A375 (cell line): ENCODE results near the gene CIART. TPM values are rescaled to one million over a fixed set of nuclear protein-coding genes. Genes with fewer than 3 reads are reported as not detected.

Experiments
- small RNA-seq: library from RNA; depleted of rRNA; stranded (forward); fragments of <200 nt; gene quantifications from one replicate; pipeline ENCODE3, GENCODE V24; 2014
- total RNA-seq: library from RNA; depleted of rRNA; stranded (reverse); fragments of >200 nt; shearing (Covaris generic); gene quantifications from 2 replicates; pipeline ENCODE4 v1.2.3, GENCODE V29; 2014; rRNA removed

CIART gene
- total RNA-seq, result 0.26 and 0.40 TPM in 2 replicates

DNA sequence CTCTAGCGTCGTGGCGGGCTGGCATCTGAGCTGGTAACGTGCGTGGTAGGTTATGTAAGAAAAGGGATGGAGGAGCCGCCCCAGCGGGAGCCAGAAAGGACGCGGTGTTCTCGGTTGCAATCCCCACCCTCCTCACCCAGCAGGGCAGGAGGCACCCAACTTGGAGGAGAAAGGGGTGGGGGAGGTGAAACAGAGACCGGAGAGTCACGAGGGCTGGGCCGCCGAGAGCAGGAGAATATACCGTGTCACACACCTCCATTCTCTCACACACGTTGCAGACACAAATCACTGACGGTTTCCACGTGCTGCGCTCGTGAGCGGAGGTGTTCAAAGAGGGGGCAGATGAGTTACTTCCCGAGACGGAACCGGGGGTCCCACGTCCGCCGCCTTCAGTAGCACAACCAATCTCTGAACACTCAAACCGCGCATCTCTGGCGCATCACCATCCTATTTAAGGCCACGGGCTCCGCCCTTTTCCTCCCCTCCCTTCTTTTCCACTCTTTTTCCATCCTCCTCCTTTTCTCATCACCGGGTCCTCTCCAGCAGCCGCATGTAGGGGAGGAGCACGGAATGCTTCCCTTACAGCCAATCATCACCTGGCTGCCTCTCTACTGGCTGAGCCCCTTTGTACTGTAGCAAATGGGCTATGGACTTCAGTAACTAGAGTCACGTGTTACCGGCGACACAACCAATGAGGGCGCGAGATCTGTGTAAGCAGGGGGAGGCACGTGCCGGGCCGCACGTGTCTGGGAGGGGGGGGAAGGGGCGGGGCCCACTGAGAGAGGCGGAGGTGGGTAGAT is at the start of gene CIART:
CIART (plus strand) TSS at position 797 of the 800 bp plus-strand sequence. CDS start 714 bp downstream, outside the sequence.

DNA sequence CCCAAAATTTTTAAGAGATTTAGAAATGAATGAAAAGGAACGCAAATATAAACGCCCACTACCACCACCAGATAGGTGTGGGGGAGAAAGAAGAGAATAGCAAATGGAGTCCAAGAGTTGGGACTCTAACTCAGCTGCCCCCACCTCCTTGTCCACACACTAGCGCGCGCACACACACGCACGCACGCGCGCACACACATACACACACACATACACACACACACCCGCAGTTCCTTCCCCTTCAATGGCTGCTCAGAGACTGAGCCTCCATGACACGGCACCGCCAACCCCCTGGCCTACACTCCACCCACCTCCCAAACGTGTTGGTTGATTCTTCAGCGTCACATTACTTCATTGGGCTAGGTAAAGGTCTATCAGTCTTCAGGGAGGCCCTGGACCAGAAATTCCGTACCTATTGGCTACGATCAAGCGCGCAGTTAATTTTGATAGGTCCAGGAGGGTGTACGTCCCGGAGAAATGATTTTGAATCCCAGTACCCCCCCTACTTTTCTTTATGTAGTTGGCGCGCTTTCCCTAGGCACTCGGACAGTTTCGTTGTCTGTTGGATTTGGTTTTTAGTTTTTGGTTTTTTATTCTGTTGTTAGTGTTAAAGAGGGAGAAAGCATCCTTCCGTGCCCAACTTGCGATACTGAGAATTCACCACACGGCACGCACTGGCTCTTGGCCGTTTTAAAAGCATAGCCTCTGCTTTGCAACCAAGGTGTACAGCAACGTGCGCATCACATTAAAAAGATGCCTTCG is 46.3 kb upstream of the CIART start, which contains the start of gene ANP32E:
ANP32E (minus strand) TSS at position 261 of the 762 bp plus-strand sequence. CDS start 326 bp downstream, outside the sequence.

GRCh38 chr1:150257624-150258585 is 24.4 kb upstream of the CIART start, which contains the start of gene CA14:
Gene CA14, plus strand, starts transcription at chr1:150257774. Its CDS starts 355 bp downstream, at chr1:150258129.

DNA sequence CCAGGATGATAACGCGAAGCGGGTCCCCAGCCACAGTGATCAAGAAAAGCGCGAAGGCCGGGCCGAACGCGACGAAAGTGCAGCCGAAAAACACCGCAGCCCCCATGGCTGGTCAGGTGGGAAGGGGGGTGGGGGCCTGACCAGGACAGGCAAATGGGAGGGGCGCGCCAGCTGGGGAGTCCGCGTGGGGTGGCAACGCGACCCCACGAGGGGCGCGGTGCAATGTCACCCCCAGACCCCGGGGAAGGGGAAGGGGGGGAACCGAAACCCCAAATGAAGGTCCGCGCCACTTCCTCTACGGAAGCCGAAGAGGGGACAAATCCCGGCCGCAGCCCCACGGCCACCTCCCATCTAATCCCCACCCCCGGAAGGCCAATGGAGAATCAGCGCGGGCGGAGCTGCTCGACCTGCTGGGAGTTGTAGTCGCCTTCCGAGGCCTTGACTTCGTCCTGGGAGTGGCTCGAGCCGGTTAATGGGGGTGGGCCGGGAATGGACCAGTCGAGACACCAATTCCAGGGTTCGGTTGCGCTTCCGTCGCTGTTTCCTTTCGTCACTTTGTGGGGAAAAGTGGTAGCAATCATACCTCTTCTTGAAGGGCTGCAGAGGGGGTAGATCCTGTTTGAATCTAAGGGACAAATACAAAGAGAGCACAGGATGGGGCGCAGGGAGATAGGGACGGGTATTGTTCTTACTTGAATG is 13.5 kb upstream of the CIART start, which contains the start of gene APH1A:
APH1A (minus strand) TSS at position 312 of the 699 bp plus-strand sequence; CDS start at position 106, 206 bp downstream.

DNA sequence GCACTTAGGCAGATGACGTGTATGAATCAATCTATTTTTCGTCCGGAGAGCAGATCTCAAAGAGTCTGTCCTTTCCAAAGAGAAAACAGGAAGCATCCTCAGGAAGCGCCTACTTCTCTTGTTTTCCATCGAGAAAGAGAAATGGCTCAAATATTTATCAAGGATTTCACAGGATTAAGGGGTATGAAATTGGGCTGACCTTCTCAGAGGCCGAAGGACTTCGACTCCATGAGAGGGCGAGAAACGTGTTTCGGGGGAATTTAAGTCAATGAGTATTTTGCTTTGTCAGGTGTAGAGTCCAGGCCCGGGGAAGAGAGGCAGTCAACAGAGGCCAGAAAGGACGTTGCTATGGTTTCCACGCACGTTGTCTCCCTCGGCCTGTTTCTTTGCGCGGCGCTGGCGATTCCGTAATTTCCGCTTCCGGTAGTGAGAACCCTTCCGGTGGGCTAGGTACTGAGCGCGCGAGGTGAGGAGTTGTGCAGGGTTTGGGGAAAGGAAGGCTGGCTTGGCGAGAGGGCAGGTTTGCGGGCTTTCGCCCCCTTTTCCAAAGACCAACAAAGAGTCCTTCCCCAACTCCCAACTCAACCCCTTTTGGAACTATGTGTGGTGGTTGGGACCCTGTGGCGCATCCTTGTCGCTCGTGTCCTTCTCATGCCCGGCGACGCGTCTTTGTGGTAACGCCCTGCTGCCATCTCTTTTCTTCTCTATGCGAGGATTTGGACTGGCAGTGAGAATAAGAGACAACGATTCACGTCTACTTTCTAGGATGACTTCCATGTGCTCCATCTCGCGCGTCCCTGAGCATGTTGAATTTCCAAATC is 11.3 kb downstream of the CIART start, which contains the start of gene MRPS21:
MRPS21 (plus strand) TSS at position 429 of the 821 bp plus-strand sequence. CDS start 506 bp downstream, outside the sequence.

Small RNA genes lying within 50 kb of the gene (small RNA-seq; reads per million reads assigned to genes)
- gene RNU2-17P, result 0.84 reads per million, percentile 49 among the genes with 10 or more reads in this experiment

Other genes starting within 250 kb of the CIART start
- gene VPS45, start 214.8 kb upstream of the CIART start, total RNA-seq, result 26.6 and 31.1 TPM in 2 replicates
- 19.2 and 27.2 TPM in 2 replicates for gene PLEKHO1, start 132.6 kb upstream of the CIART start, total RNA-seq
- gene ANP32E, start 46.4 kb upstream of the CIART start, total RNA-seq, result 40.7 and 48.8 TPM in 2 replicates
- gene CA14, start 24.8 kb upstream of the CIART start, total RNA-seq, result not detected in 2 replicates
- 121 and 123 TPM in 2 replicates for gene APH1A, start 13.5 kb upstream of the CIART start, total RNA-seq
- 1.1 and 4.1 TPM in 2 replicates for gene C1orf54, start 9.8 kb upstream of the CIART start, total RNA-seq
- 129 and 137 TPM in 2 replicates for gene MRPS21, start 11.3 kb downstream of the CIART start, total RNA-seq
- 69.6 and 77.3 TPM in 2 replicates for gene PRPF3, start 39.0 kb downstream of the CIART start, total RNA-seq
- gene RPRD2, start 81.6 kb downstream of the CIART start, total RNA-seq, result 13.9 and 14.1 TPM in 2 replicates
- gene TARS2, start 204.9 kb downstream of the CIART start, total RNA-seq, result 35.7 and 40.2 TPM in 2 replicates
- gene ECM1, start 225.6 kb downstream of the CIART start, total RNA-seq, result 18.4 and 18.6 TPM in 2 replicates
- gene FALEC, start 233.2 kb downstream of the CIART start, total RNA-seq, result 2.6 TPM in 1 of 2 replicates, not detected in the other